Non-pigmented ciliary epithelial cell (primary cell): ENCODE data around the gene STRN3.
"Not testable (repeated sequence)": the region's sequence is repeated elsewhere in the genome, so short reads cannot be mapped to it uniquely, and the experiment has no call there.

Source experiments
- DNase-seq: peaks from one replicate; pipeline ENCODE4 v3.0.0-alpha.2; 2010; ENCODE audit warnings: low read depth

Gene STRN3

GRCh38 chr14:30969796-30970195, 56.4 kb downstream of the STRN3 start:
- not testable (repeated sequence) for DNase-seq

DNA sequence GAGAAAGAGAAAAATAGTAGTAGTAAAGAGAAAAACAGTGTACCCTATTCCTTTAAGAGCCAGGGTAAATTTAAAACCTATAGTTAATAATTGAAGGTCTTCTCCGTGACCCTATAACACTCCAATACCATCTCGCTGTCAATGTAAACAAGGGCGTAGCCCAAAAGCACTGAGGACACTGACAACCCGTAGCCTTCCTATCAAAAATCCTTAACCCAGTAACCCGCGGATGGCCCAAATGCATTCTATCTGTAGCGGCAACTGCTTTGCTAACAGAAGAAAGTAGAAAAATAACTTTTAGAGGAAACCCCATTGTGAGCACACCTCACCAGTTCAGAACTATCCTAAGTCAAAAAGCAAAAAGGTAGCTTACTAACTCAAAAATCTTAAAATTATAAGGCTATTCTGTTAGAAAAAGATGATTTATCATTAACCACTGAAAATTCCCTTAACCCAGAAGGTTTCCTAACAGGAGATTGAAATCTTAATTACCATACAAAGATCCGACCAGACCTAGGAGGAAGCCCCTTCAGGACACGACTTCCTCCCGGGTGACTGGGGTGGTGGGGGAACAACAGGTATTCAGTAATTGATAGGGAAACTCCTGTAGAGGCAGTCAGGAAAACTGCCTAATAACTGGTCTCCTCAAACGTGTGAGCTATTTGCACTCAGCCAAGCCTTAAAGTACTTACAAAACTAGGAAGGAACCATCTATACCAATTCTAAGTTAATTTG, 58.6 kb downstream of the STRN3 start:
- not testable (repeated sequence) for DNase-seq

GRCh38 chr14:30966415-30967363, 59.5 kb downstream of the STRN3 start:
- peak; percentile 43 for DNase-seq

GRCh38 chr14:30965861-30966260, 60.3 kb downstream of the STRN3 start:
- not testable (repeated sequence) for DNase-seq

GRCh38 chr14:30962537-30962936, 63.6 kb downstream of the STRN3 start:
- not testable (repeated sequence) for DNase-seq

- DNase-seq, result no peak
Measured at GRCh38 chr14:30961330-30961729, 64.8 kb downstream of the STRN3 start.

- no peak for DNase-seq
Measured at GRCh38 chr14:30960216-30960615, 66.0 kb downstream of the STRN3 start.

DNA sequence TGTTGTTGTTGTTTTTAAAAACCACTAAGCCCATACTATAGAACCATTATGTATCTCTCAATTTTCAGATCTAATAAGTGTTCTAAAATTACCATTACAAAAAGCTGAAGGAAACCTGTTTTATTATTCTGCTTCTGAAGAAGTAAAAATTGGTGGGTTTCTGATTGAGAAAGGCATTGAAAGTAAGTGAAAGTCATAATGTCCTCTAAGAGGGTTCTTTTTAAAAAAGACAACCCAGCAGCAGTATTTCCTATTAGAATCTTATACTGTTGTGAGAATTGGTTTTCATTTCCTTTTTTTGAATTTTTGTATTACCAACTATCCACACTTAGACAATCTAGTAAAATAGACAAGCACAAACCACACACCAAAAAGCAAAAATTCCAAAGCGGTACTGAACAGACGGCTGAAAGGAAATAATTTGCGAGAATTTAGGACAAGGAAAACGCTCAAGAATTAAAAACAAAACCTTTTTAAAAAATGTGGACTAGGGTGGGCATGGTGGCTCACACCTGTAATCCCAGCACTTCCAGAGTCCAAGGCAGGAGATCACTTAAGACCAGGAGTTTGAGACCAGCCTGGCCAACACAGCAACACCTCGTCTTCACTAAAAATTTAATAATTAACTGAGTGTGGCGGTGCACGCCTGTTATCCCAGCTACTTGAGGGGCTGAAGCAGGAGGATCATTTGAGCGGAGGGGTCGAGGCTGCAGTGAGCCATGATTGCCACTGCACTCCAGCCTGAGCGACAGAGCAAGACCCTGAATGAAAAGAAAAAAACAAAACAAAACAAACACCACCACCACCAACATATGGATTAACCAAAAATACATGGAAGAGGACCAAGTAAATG, 67.4 kb downstream of the STRN3 start:
- no peak for DNase-seq

GRCh38 chr14:30957813-30958370, 68.3 kb downstream of the STRN3 start:
- no peak for DNase-seq

- DNase-seq, result no peak
Measured at GRCh38 chr14:30949651-30950050, 76.5 kb downstream of the STRN3 start.

- no peak for DNase-seq
Measured at GRCh38 chr14:30943694-30944093, 82.5 kb downstream of the STRN3 start.

DNA sequence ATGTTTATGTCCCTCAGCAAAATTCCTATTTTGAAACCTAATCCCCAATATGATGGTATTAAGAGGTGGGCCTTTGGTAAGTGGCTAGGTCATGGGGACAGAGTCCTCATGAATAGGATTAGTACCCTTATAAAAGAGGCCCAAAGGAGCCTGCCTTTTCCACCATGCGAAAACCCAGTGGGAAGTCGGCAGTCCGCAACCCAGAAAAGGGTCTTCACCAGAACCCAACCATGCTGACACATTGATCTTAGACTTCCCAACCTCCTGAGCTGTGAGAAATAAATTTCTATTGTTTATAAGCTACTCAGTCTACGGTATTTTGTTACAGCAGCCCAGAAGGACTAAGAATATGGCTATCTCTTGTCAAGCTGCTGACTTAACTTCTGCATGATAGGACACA, 85.3 kb downstream of the STRN3 start:
- DNase-seq, result no peak

GRCh38 chr14:30938617-30939016, 87.6 kb downstream of the STRN3 start:
- no peak for DNase-seq

GRCh38 chr14:30935445-30935844, 90.7 kb downstream of the STRN3 start:
- DNase-seq, result no peak

DNA sequence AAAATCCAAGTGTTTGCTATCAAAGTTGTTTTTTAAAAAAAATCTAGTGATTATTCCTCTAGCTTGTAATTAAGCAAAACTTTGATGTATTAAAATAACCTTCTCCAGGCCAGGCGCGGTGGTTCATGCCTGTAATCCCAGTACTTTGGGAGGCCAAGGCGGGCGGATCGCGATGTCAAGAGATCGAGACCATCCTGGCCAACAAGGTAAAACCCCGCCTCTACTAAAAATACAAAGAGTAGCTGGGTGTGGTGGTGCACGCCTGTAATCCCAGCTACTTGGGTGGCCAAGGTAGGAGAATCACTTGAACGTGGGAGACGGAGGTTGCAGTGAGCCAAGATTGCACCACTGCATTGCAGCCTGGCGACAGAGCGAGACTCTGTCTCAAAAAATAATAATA, 92.2 kb downstream of the STRN3 start:
- not testable (repeated sequence) for DNase-seq

DNA sequence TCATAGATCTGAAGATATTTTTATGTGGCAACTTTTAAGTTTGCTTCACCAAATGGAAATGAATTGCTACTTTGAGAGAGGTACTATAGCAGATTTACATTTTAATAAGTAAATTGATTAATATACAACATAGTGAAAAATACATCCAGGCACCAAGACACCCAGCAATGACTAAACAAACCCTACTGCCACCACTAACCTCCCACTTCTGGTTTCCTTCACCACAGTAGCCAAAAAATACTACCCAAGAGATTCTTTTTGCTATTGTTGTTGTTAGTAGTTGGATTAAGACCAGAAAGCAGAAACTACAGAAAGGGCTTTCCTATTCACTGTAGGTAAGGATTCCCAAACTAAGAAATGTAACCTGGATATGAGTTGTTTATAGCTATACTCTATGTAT, 97.7 kb downstream of the STRN3 start:
- no peak for DNase-seq

- no peak for DNase-seq
Measured at GRCh38 chr14:30925254-30925653, 100.9 kb downstream of the STRN3 start.

DNA sequence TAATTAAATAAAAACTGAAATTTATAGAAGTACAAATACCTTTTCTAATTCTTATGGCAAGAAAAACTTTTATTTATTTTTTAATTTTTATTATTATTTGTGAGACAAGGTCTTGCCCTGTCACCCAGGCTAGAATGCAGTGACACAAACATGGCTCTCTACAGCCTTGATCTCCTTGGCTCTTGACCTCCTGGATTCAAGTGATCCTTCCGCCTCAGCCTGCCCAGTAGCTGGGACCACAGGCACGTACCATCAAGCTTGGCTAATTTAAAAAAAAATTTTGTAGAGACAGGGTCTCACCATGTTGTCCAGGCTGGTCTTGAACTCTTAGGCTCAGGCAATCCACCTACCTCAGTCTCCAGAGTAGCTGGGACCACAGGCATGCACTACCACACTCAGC, 104.4 kb downstream of the STRN3 start:
- DNase-seq, result no peak

DNA sequence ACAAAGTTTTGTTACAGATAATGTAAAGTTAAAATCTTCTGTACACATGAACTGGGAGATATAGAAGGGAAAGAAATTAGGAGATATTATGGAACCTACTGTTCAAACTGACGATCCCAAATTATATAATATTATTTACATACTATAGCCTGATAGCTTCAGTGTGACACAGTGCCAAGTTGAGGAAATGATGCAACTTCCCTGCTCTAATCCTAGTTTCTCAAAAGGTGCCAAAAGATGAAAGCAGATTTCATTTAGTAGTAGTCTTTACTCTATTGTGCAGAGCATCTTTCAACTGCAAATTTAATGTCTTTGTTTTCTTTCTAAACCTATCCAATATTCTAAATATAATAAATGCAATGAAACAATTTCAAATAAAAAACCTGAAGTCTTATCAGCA, 104.9 kb downstream of the STRN3 start:
- no peak for DNase-seq

GRCh38 chr14:30915596-30915995, 110.6 kb downstream of the STRN3 start:
- no peak for DNase-seq

GRCh38 chr14:30914812-30915211, 111.4 kb downstream of the STRN3 start:
- no peak for DNase-seq

DNA sequence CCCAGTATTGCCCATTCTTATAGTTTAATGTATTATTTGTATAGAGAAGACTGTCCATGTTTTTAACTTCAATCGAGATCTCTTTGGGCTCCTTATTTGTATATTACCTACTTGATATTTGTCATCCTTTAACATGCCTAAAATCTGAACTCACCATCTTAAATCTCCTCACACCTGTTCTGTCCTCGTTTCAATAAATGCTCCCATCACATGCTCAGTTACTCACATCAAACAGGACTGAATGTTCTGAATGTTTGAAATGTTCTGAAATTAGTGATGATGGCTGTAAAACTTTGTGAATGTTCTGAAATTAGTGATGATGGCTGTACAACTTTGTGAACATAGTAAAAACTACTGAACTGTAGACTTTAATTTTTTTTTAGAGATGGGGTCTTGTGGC, 117.4 kb downstream of the STRN3 start:
- DNase-seq, result no peak
